Measurements from ENCODE around the gene SUN3.

Gene SUN3

DNA sequence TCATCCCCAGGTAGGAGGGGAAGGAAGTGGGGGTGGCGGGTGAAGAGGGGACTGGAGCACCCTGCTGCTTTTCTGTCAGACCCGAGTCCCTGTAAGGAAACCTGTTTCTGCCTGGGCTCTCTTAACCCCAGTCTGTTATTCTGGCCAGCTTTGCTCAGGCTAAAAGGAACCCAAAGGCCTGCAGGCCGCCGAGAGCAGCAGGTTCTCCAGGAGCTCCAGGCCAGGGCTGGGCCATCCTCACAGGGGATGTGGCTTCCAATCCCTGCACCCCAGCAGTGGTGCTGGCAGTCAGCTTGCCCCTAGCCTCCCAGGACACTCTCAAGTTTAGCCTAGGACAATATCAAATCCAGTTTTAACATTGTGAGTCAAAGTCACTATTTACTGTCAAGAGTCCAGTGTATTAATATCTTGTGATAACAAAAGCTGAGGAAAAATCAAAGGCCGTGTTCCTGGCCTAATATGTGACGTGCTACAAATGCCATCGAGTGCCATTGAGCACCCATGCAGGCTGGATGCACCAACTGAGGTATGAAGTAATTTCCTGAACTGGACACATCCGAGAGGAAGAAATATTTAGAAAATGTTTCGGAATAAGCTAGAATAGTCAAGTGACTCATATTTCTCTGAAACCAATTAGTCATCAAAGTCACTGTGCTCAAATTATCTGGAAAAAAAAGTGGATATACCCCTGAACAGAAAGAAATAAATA, 87.6 kb downstream of the SUN3 start:
- H3K4me1 ChIP-seq (ENCODE audit: low read length), result peaks cover 24% of the 10 kb centered on the region
- no peak overlapping the region for H3K4me2 ChIP-seq (ENCODE audit: low read depth, low read length)
- DNase-seq, result no peak
- no peaks in the 10 kb centered on the region for H3K9me2 ChIP-seq (replicated peaks; ENCODE audit: insufficient read depth, low read length)
- TF ChIP-seq EZH2 (optimal IDR thresholded peaks at IDR 0.05; ENCODE audit: low read depth, low read length), result no peak
- TF ChIP-seq, protein P1, sequence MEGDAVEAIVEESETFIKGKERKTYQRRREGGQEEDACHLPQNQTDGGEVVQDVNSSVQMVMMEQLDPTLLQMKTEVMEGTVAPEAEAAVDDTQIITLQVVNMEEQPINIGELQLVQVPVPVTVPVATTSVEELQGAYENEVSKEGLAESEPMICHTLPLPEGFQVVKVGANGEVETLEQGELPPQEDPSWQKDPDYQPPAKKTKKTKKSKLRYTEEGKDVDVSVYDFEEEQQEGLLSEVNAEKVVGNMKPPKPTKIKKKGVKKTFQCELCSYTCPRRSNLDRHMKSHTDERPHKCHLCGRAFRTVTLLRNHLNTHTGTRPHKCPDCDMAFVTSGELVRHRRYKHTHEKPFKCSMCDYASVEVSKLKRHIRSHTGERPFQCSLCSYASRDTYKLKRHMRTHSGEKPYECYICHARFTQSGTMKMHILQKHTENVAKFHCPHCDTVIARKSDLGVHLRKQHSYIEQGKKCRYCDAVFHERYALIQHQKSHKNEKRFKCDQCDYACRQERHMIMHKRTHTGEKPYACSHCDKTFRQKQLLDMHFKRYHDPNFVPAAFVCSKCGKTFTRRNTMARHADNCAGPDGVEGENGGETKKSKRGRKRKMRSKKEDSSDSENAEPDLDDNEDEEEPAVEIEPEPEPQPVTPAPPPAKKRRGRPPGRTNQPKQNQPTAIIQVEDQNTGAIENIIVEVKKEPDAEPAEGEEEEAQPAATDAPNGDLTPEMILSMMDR (IDR thresholded peaks at IDR 0.05; ENCODE audit: low read length), result no peak
- no peak for TF ChIP-seq EZH2phosphoT487 (IDR thresholded peaks at IDR 0.05; ENCODE audit: low read length)
- H3K79me2 ChIP-seq (ENCODE audit: low read length), result no peaks in the 10 kb centered on the region
- H3K4me3 ChIP-seq (ENCODE audit: low read length), result no peak overlapping the region
- H3K9me3 ChIP-seq (replicated peaks; ENCODE audit: insufficient read depth, low read length), result no peaks in the 10 kb centered on the region
- H3K27ac ChIP-seq (ENCODE audit: low read length), result no peak overlapping the region
- peaks cover 10% of the 10 kb centered on the region for H3F3A ChIP-seq (ENCODE audit: insufficient read depth, low read length)
- H3K9ac ChIP-seq (ENCODE audit: low read length), result no peak overlapping the region
- no peaks in the 10 kb centered on the region for H3K27me3 ChIP-seq (replicated peaks; ENCODE audit: insufficient read depth, low read length)
- H4K20me1 ChIP-seq (ENCODE audit: insufficient read depth, low read length), result no peaks in the 10 kb centered on the region
- H2AFZ ChIP-seq (ENCODE audit: low read length), result no peak overlapping the region
- H3K36me3 ChIP-seq (replicated peaks; ENCODE audit: insufficient read depth, low read length), result no peaks in the 10 kb centered on the region

DNA sequence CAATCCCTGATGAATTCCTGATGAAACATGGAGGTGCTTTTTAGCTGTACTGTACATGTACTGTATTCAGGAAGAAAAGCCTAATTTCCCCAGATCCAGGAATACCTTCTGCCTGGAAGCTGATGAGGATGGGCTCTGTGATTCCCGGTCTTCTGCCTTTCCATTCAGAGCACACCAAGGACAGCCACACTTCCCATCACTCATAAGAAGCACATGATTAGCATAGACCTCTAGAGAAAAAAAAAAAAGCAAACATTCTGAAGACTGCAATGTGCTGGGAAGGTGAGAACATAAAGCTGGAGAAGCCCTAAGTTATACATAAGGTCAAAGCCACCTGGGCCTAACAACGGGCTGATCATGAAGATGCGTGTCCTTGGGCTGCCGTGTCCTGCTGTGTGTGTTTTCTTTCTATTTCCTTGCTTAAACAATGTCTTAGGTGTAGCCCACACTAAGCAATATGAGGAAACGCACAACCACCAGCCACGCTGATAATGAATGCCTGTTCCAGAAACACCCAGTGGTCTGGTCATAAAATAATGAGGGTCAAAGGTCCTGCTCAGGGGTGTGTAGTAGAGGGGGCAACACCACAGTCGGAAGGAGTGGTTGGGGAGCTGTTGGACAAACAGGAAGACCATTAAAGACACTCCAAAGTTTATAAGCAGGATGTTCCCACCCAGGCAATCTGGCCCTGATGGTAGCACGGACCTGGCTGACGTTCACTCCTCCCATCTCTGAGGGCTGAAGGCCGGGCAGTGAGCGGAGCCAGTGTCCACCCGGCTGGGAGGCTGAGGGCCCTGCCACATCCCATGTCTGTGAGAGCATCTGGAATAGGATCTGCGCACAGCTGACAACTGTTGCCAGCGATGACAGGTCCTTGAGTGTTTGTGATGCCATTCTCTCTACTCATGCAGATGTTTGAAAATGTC, 88.6 kb downstream of the SUN3 start:
- H3K4me1 ChIP-seq (ENCODE audit: low read length), result peaks cover 24% of the 10 kb centered on the region
- no peak overlapping the region for H2AFZ ChIP-seq (ENCODE audit: low read length)
- H3K36me3 ChIP-seq (replicated peaks; ENCODE audit: insufficient read depth, low read length), result no peaks in the 10 kb centered on the region
- no peak overlapping the region for H3K4me3 ChIP-seq (ENCODE audit: low read length)
- DNase-seq, result no peak
- no peaks in the 10 kb centered on the region for H3K9me3 ChIP-seq (replicated peaks; ENCODE audit: insufficient read depth, low read length)
- H3K4me2 ChIP-seq (ENCODE audit: low read depth, low read length), result no peak overlapping the region
- H3K9ac ChIP-seq (ENCODE audit: low read length), result no peak overlapping the region
- H3K27me3 ChIP-seq (replicated peaks; ENCODE audit: insufficient read depth, low read length), result no peaks in the 10 kb centered on the region
- H3K79me2 ChIP-seq (ENCODE audit: low read length), result no peaks in the 10 kb centered on the region
- no peaks in the 10 kb centered on the region for H3K9me2 ChIP-seq (replicated peaks; ENCODE audit: insufficient read depth, low read length)
- H4K20me1 ChIP-seq (ENCODE audit: insufficient read depth, low read length), result no peaks in the 10 kb centered on the region
- TF ChIP-seq, protein P1 (IDR thresholded peaks at IDR 0.05; ENCODE audit: low read length), result no peak
- TF ChIP-seq EZH2phosphoT487 (IDR thresholded peaks at IDR 0.05; ENCODE audit: low read length) (no peak), EZH2 (optimal IDR thresholded peaks at IDR 0.05; ENCODE audit: low read depth, low read length) (no peak)
- H3F3A ChIP-seq (ENCODE audit: insufficient read depth, low read length), result peaks cover 10% of the 10 kb centered on the region
- H3K27ac ChIP-seq (ENCODE audit: low read length), result no peak overlapping the region

DNA sequence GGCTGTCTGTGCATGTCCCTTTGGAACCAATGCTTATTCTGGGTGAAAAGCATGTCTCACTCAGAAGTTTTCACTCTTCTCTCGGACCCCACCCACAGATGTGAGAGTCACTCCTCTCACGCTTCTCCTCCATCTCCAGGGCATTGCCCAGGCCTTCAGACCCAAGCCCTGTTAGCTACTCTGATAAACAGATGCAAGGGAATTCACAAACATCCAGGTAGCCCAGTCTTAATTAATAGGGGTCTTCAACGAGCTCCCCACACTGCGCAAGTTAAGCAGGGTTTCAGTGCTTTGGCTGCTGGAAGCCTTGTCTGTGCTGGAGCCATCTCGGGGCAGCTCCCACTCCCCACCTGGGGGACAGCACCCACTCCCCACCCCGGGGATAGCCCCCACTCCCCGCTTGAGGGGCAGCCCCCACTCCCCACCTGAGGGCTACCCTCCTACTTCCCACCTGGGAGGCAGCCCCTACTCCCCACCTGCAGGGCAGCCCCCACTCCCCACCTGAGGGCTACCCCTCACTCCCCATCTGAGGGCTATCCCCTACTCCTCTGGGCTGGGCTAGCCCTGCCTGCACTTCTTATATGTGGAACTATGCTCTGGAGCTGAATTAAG, 89.4 kb downstream of the SUN3 start:
- H3K9ac ChIP-seq (ENCODE audit: low read length), result no peak overlapping the region
- no peak overlapping the region for H3K27ac ChIP-seq (ENCODE audit: low read length)
- no peaks in the 10 kb centered on the region for H3K9me3 ChIP-seq (replicated peaks; ENCODE audit: insufficient read depth, low read length)
- H3K79me2 ChIP-seq (ENCODE audit: low read length), result no peaks in the 10 kb centered on the region
- peaks cover 24% of the 10 kb centered on the region for H3K4me1 ChIP-seq (ENCODE audit: low read length)
- H4K20me1 ChIP-seq (ENCODE audit: insufficient read depth, low read length), result no peaks in the 10 kb centered on the region
- no peaks in the 10 kb centered on the region for H3K27me3 ChIP-seq (replicated peaks; ENCODE audit: insufficient read depth, low read length)
- H2AFZ ChIP-seq (ENCODE audit: low read length), result no peak overlapping the region
- H3K36me3 ChIP-seq (replicated peaks; ENCODE audit: insufficient read depth, low read length), result no peaks in the 10 kb centered on the region
- H3K4me3 ChIP-seq (ENCODE audit: low read length), result no peak overlapping the region
- DNase-seq, result no peak
- no peak for TF ChIP-seq EZH2 (optimal IDR thresholded peaks at IDR 0.05; ENCODE audit: low read depth, low read length)
- TF ChIP-seq, protein P1 (IDR thresholded peaks at IDR 0.05; ENCODE audit: low read length), result no peak
- TF ChIP-seq EZH2phosphoT487 (IDR thresholded peaks at IDR 0.05; ENCODE audit: low read length), result no peak
- H3F3A ChIP-seq (ENCODE audit: insufficient read depth, low read length), result peaks cover 10% of the 10 kb centered on the region
- no peak overlapping the region for H3K4me2 ChIP-seq (ENCODE audit: low read depth, low read length)
- no peaks in the 10 kb centered on the region for H3K9me2 ChIP-seq (replicated peaks; ENCODE audit: insufficient read depth, low read length)

Data from MM.1S (cell line).